Keratinocyte (primary cell): Measurements from ENCODE around the gene DCDC2B. TPM values are rescaled to one million over a fixed set of nuclear protein-coding genes. Genes with fewer than 3 reads are reported as not detected.
A peak's percentile ranks its signal among the peaks of the same experiment; 100 is the strongest.

Experiments used
- DNase-seq: peaks from one replicate; pipeline ENCODE4 v3.0.0-alpha.2; 2011; ENCODE audit warnings: low read depth, missing footprints, low spot score
- FAIRE-seq: peaks from 2 replicates; lab custom pipeline; 2011; peaks lifted over from hg19 to GRCh38; lab: Jason Lieb, UNC
- H2AFZ ChIP-seq: 2 replicates; pipeline ENCODE4 v1.6.0; 2012; ENCODE audit warnings: low read length, control low read depth, inconsistent platforms; ENCODE audit not compliant: control insufficient read depth
- H3K27ac ChIP-seq: 2 replicates; pipeline ENCODE4 v1.5.1; 2011; ENCODE audit warnings: low read length; ENCODE audit not compliant: control insufficient read depth, insufficient read depth
- H3K27me3 ChIP-seq: 3 replicates; pipeline ENCODE4 v1.6.0; 2011; ENCODE audit warnings: low read length; ENCODE audit not compliant: control insufficient read depth, insufficient read depth; ENCODE audit errors: extremely low read depth
- H3K36me3 ChIP-seq, 2 experiments: 2 replicates in 1 of 2; 3 replicates in 1 of 2; pipeline ENCODE4 v1.5.1; 2011; ENCODE audit warnings: low read length in 2 of 2, mild to moderate bottlenecking in 1 of 2; ENCODE audit not compliant: control insufficient read depth in 2 of 2, insufficient read depth in 2 of 2; ENCODE audit errors: extremely low read depth in 1 of 2
- H3K4me1 ChIP-seq: 3 replicates; pipeline ENCODE4 v1.5.1; 2011; ENCODE audit warnings: low read length; ENCODE audit not compliant: control insufficient read depth, insufficient read depth; ENCODE audit errors: extremely low read depth
- H3K4me2 ChIP-seq: 3 replicates; pipeline ENCODE4 v1.6.0; 2011; ENCODE audit warnings: low read depth, low read length; ENCODE audit not compliant: control insufficient read depth, insufficient read depth; ENCODE audit errors: extremely low read depth
- H3K4me3 ChIP-seq, 3 experiments: fragments of 200-600 bp in 1 of 3; sonication (generic) in 1 of 3; 2 replicates in 2 of 3; 3 replicates in 1 of 3; pipeline ENCODE4 v1.5.1; 2011 to 2016; ENCODE audit warnings: low read length in 3 of 3, mild to moderate bottlenecking in 3 of 3, control low read depth in 2 of 3, inconsistent platforms in 1 of 3, low read depth in 1 of 3, mixed read lengths in 1 of 3, mixed run types in 1 of 3, moderate library complexity in 1 of 3; ENCODE audit not compliant: control insufficient read depth in 2 of 3, insufficient read depth in 2 of 3; ENCODE audit errors: extremely low read depth in 1 of 3
- H3K79me2 ChIP-seq: 2 replicates; pipeline ENCODE4 v1.6.0; 2012; ENCODE audit warnings: low read length; ENCODE audit not compliant: control insufficient read depth, insufficient read depth
- H3K9ac ChIP-seq: 3 replicates; pipeline ENCODE4 v1.6.0; 2011; ENCODE audit warnings: low read length; ENCODE audit not compliant: control insufficient read depth, insufficient read depth; ENCODE audit errors: extremely low read depth
- H3K9me1 ChIP-seq: 3 replicates; pipeline ENCODE4 v1.6.0; 2011; ENCODE audit warnings: low read length; ENCODE audit not compliant: control insufficient read depth, insufficient read depth; ENCODE audit errors: extremely low read depth
- H3K9me3 ChIP-seq: 2 replicates; pipeline ENCODE4 v1.5.1; 2012; ENCODE audit warnings: low read depth, low read length; ENCODE audit not compliant: control insufficient read depth
- H4K20me1 ChIP-seq: 3 replicates; pipeline ENCODE4 v1.6.0; 2011; ENCODE audit warnings: low read length; ENCODE audit not compliant: control insufficient read depth, insufficient read depth; ENCODE audit errors: extremely low read depth
- CTCF ChIP-seq, 3 experiments: IDR thresholded peaks in 1 of 3; conservative IDR thresholded peaks in 1 of 3; optimal IDR thresholded peaks in 1 of 3; 2 replicates in 2 of 3; 3 replicates in 1 of 3; pipeline versions ENCODE3 to v1.5.1; 2011; ENCODE audit warnings: low read length in 3 of 3, mild to moderate bottlenecking in 3 of 3, moderate library complexity in 2 of 3, control low read depth in 1 of 3, inconsistent platforms in 1 of 3; ENCODE audit not compliant: insufficient read depth in 2 of 3; ENCODE audit errors: extremely low read depth in 1 of 3
- EZH2 ChIP-seq: IDR thresholded peaks from one replicate; pipeline ENCODE4 v1.6.1; 2012; ENCODE audit warnings: inconsistent platforms, mild to moderate bottlenecking, low read length, moderate library complexity
- dilution Hi-C: fragments of 300-500 bp; cut with MboI; formaldehyde crosslinking; loops from one replicate; pipeline ENCODE4 v1.7.0; 2020; ENCODE audit warnings: low sequenced_read_pairs; ENCODE audit not compliant: extremely low pct_ligation_motif_present
- polyA plus RNA-seq, 5 experiments: library from polyadenylated mRNA; depleted of rRNA in 3 of 5; stranded (reverse) in 3 of 5; stranded (forward) in 1 of 5; unstranded in 1 of 5; fragments of >200 nt; gene quantifications; 1 replicate in 1 of 5; 2 replicates in 3 of 5; 3 replicates in 1 of 5; pipeline versions ENCODE4 v1.2.1 to v1.2.3, GENCODE V29; 2011 to 2012; ENCODE audit warnings: missing spikeins in 2 of 5, low read depth in 1 of 5, low replicate concordance in 1 of 5

DCDC2B gene
- polyA plus RNA-seq, 1 donor (not counting 4 experiments of a cell fraction or from before 2014, with no cell fraction given), result not detected

DNA sequence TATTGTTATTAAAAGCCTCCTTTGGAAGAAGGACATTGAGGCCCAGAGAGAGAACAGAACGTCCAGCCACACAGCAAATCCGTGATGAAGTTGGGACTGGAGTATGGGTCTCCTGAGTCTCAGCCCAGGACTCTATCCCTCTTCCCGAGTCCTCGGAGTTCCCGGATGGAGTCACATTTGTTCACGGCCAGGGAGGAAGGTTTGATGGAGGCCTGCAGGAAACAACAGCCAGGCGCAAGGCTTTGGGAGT is 29.8 kb upstream of the DCDC2B start:
- no peak for DNase-seq
- Histone ChIP-seq H3K9me1 (peaks cover 3% of the 10 kb centered on the region), H3K36me3 (peaks cover 9 to 28% of the 10 kb centered on the region in 2 experiments), H4K20me1 (no peaks in the 10 kb centered on the region), H3K9me3 (no peaks in the 10 kb centered on the region), H3K4me2 (peak overlapping the region; percentile 87), H3K27me3 (no peaks in the 10 kb centered on the region), H3K4me1 (peaks cover 19% of the 10 kb centered on the region), H3K9ac (peak overlapping the region; percentile 90), H3K4me3 (peak overlapping the region in 2 of 3 experiments; percentile 47 to 70), H3K79me2 (peaks cover 34% of the 10 kb centered on the region), H2AFZ (peak overlapping the region; percentile 4), H3K27ac (peak overlapping the region; percentile 90)
- no peak for FAIRE-seq
- TF ChIP-seq CTCF (optimal IDR thresholded peaks at IDR 0.05 in 1 of 3, IDR thresholded peaks at IDR 0.05 in 1 of 3, conservative IDR thresholded peaks at IDR 0.05 in 1 of 3; ENCODE audit: extremely low read depth in 1 of 3, insufficient read depth in 2 of 3, low read length in 3 of 3) (no peak), EZH2 (no peak)
- dilution Hi-C loops, result no loop called here

DNA sequence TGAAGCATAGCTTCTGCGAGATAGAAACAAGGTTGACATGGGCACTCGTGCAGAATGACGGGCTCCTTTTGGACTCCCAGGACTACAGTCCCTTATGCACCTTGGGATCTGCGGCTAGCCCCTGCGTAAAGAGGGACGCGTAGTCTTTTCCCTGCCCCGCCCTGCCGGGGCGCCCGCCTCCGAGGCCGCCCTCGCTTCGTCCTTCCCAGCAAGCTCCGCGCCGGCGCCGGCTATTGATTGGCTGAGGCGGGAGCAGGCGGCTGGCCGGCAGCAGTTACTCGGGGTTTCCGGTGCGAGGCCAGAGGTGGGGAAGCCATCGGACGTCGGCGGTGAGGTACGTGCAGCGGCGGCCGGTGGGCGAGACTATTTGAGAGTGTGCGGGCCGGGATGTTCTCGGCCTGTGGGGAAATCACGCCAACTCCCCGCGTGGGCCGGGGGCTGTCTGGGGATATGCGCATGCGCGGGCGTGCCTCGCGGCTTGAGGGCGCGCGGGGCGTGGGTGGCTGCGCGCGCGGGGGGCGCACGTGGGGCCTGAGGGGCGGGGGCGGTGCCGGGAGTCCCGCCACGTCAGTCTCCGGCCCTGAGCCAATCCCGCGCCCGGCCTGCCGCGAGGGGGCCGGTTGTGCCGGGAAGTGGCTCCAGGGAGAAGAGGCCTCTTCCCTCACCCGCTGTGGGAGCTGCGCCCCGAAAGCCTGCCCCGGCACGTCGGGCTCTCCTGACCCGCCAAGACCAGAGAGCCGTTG is 29.3 kb upstream of the DCDC2B start, which contains the start of gene TXLNA:
TXLNA (plus strand) TSS at position 233 of the 743 bp plus-strand sequence. CDS start 671 bp downstream, outside the sequence.
- peaks cover 39% of the 10 kb centered on the region for H3K79me2 ChIP-seq
- FAIRE-seq, result no peak
- peak within 1 kb of the TSS; percentile 87 for H3K4me2 ChIP-seq
- H3K4me1 ChIP-seq, result peaks cover 19% of the 10 kb centered on the region
- H3K9ac ChIP-seq, result peak within 1 kb of the TSS; percentile 90
- DNase-seq, result peak; percentile 60
- H3K9me3 ChIP-seq, result no peaks in the 10 kb centered on the region
- no peaks in the 10 kb centered on the region for H4K20me1 ChIP-seq
- H3K27ac ChIP-seq, result peak within 1 kb of the TSS; percentile 90
- no peak for TF ChIP-seq EZH2
- TF ChIP-seq CTCF (optimal IDR thresholded peaks at IDR 0.05 in 1 of 3, IDR thresholded peaks at IDR 0.05 in 1 of 3, conservative IDR thresholded peaks at IDR 0.05 in 1 of 3; ENCODE audit: extremely low read depth in 1 of 3, insufficient read depth in 2 of 3, low read length in 3 of 3), result peak in 2 of 3 experiments; percentile 9 to 18
- peaks cover 3% of the 10 kb centered on the region for H3K9me1 ChIP-seq
- H3K4me3 ChIP-seq, result peak within 1 kb of the TSS; percentile 47 to 95 (median 70)
- peaks cover 9 to 32% of the 10 kb centered on the region in 2 experiments for H3K36me3 ChIP-seq
- H3K27me3 ChIP-seq, result no peaks in the 10 kb centered on the region
- dilution Hi-C loops, result no loop called here
- H2AFZ ChIP-seq, result peak within 1 kb of the TSS; percentile 74
